Stomach smooth muscle (tissue), 2 donors: Measurements from ENCODE around the gene LRRC1.
"Not testable (repeated sequence)": the region's sequence is repeated elsewhere in the genome, so short reads cannot be mapped to it uniquely, and the experiment has no call there.

Experiments used
- H3K27ac ChIP-seq: one replicate; pipeline ENCODE4 v1.7.0; 2013; ENCODE audit warnings: mild to moderate bottlenecking, low read length, inconsistent platforms
- H3K27me3 ChIP-seq, 2 donors: one replicate each; pipeline ENCODE4 v1.7.0; 2013; ENCODE audit warnings: low read length in 2 of 2; ENCODE audit not compliant: insufficient read depth in 2 of 2, control insufficient read depth in 1 of 2
- H3K36me3 ChIP-seq, 2 donors: one replicate each; pipeline ENCODE4 v1.7.0; 2013; ENCODE audit warnings: low read length in 2 of 2; ENCODE audit not compliant: control insufficient read depth in 2 of 2, insufficient read depth in 2 of 2
- H3K4me1 ChIP-seq: one replicate; pipeline ENCODE4 v1.7.0; 2013; ENCODE audit warnings: low read length; ENCODE audit not compliant: control insufficient read depth, insufficient read depth
- H3K4me3 ChIP-seq, 2 donors: one replicate each; pipeline ENCODE4 v1.7.0; 2013; ENCODE audit warnings: low read length in 2 of 2
- H3K9ac ChIP-seq, 2 donors: one replicate each; pipeline ENCODE4 v1.7.0; 2013; ENCODE audit warnings: low read length in 2 of 2, mild to moderate bottlenecking in 1 of 2
- H3K9me3 ChIP-seq, 2 donors: one replicate each; pipeline ENCODE4 v1.7.0; 2013; ENCODE audit warnings: low read length in 2 of 2; ENCODE audit not compliant: control insufficient read depth in 2 of 2
- donor health status: healthy.
- donor health status: Pancreatic carcinoma.

The LRRC1 gene

GRCh38 chr6:53766930-53767329 lies 27.9 kb upstream of the LRRC1 start:
- Histone ChIP-seq H3K27ac (no peak overlapping the region), H3K4me3 (no peak overlapping the region), H3K4me1 (no peaks in the 10 kb centered on the region), H3K9ac (no peak overlapping the region), H3K27me3 (no peaks in the 10 kb centered on the region), H3K36me3 (no peaks in the 10 kb centered on the region), H3K9me3 (no peaks in the 10 kb centered on the region)

DNA sequence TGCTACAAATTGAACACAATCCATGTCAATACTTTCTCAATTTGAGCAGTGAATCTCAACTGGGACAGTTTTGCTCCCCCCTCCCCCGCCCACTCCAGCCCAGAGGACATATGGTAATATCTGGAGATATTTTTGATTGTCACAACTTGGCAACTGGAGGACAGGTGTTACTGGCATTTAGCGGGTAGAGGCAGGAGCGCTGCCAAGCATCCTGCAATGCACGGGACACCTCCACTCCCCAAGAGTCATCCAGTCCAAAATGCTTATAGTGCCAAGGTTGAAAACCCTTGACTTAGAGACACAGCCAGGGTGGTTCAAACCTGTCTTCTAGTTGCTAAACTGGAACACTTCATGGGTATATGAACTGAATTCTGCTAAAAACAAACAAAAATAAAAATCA lies 26.9 kb upstream of the LRRC1 start:
- Histone ChIP-seq H3K36me3 (no peaks in the 10 kb centered on the region), H3K9me3 (no peaks in the 10 kb centered on the region), H3K4me3 (no peak overlapping the region), H3K27me3 (no peaks in the 10 kb centered on the region), H3K4me1 (no peaks in the 10 kb centered on the region), H3K9ac (no peak overlapping the region), H3K27ac (no peak overlapping the region)

GRCh38 chr6:53768636-53769035 lies 26.2 kb upstream of the LRRC1 start:
- H3K4me3 ChIP-seq: no peak overlapping the region
- H3K4me1 ChIP-seq: no peaks in the 10 kb centered on the region
- no peaks in the 10 kb centered on the region for H3K27me3 ChIP-seq
- no peak overlapping the region for H3K27ac ChIP-seq
- H3K9ac ChIP-seq: no peak overlapping the region
- H3K36me3 ChIP-seq: no peaks in the 10 kb centered on the region
- H3K9me3 ChIP-seq: no peaks in the 10 kb centered on the region

DNA sequence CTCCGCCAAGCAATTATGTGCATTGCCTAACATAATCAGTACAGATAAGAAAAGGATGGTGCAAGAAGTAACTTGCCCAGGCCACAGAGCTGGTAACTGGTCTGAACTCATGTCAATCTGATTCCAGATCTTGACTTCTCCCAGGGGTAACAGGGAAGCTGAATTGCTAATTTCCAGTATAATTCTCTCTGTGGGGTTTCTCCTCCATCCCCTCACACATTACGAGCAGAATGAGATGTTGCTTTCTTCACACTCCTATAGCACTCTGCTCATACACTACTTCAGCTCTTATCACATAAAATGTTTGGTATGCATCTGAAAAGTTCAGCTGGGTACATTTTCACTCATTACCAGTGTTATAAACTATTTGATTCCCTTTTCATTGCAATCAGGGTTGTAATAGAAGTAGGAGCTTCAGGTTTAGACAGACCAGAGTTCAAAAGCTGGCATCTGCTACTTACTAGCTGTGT lies 24.0 kb upstream of the LRRC1 start:
- Histone ChIP-seq H3K9me3 (peaks cover 0 to 3% of the 10 kb centered on the region in 2 donors), H3K4me3 (no peak overlapping the region), H3K27ac (no peak overlapping the region), H3K9ac (no peak overlapping the region), H3K27me3 (no peaks in the 10 kb centered on the region), H3K36me3 (no peaks in the 10 kb centered on the region), H3K4me1 (no peaks in the 10 kb centered on the region)

DNA sequence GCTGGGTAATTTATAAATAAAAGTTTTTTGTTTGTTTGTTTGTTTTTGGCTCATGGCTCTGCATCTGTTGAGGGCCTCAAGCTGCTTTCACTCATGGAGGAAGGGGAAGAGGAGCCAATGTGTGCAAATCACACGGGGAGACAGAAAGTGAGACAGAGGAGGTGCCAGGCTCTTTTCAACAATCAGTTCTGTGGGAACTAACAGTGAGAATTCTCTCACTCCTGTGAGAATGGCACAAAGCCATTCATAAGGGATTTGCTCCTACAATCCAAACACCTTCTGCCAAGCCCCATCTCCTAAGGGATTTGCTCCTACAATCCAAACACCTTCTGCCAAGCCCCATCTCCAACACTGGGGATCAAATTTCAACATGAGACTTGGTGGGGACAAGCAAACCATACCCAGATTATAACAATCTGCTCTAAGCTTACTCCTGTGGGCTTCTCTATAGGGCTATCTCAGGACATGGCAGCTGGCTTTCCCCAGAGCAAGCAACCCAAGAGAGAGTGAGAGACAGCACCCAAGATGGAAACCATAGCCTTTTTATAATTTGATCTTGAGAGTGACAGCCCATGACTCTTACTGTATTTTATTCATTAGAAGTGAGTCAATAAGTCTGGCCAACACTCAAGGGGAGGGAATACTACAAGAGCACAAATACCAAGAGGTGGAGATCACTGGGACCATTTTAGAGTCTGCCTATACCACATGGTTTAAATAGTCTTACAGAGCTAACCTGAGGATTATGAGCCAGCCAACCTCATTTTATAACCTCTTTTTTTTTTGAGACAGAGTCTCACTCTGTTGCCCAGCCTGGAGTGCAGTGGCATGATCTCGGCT lies 22.8 kb upstream of the LRRC1 start:
- H3K9ac ChIP-seq: no peak overlapping the region
- peaks cover 0 to 3% of the 10 kb centered on the region in 2 donors for H3K9me3 ChIP-seq
- no peaks in the 10 kb centered on the region for H3K36me3 ChIP-seq
- no peaks in the 10 kb centered on the region for H3K27me3 ChIP-seq
- H3K27ac ChIP-seq: no peak overlapping the region
- H3K4me1 ChIP-seq: no peaks in the 10 kb centered on the region
- no peak overlapping the region for H3K4me3 ChIP-seq

- Histone ChIP-seq H3K27ac (no peak overlapping the region), H3K4me1 (no peaks in the 10 kb centered on the region), H3K4me3 (no peak overlapping the region), H3K9ac (no peak overlapping the region), H3K9me3 (peaks cover 0 to 3% of the 10 kb centered on the region in 2 donors), H3K27me3 (no peaks in the 10 kb centered on the region), H3K36me3 (no peaks in the 10 kb centered on the region)
Observed at GRCh38 chr6:53773044-53773696, 21.6 kb upstream of the LRRC1 start.

GRCh38 chr6:53776152-53776551 lies 18.7 kb upstream of the LRRC1 start:
- H3K27me3 ChIP-seq, H3K4me1 ChIP-seq, H3K9ac ChIP-seq, H3K36me3 ChIP-seq, H3K27ac ChIP-seq, H3K4me3 ChIP-seq, H3K9me3 ChIP-seq: not testable (repeated sequence)

GRCh38 chr6:53784991-53785390 lies 9.8 kb upstream of the LRRC1 start:
- H3K9ac ChIP-seq, H3K36me3 ChIP-seq, H3K27ac ChIP-seq, H3K9me3 ChIP-seq, H3K4me3 ChIP-seq, H3K27me3 ChIP-seq, H3K4me1 ChIP-seq: not testable (repeated sequence)

DNA sequence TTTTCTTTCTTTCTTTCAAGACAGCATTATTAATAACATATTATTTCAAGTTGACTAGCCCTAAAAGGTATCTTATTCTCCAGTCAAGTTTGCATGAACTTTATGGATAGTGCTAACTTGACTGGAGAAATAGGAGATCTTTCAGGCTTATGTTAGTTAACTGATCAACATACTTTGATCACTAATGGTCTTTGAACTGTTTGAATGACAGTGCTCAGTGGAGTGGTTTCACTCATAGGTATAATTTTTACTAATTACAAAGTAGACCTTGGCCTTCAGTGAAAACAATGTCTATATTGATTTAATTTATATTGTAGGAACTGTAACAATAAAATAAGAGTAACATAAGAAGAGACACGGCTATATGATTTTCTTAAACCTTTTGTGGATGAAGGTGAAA lies 8.0 kb upstream of the LRRC1 start:
- Histone ChIP-seq H3K27ac (no peak overlapping the region), H3K9me3 (no peaks in the 10 kb centered on the region), H3K9ac (no peak overlapping the region), H3K36me3 (no peaks in the 10 kb centered on the region), H3K4me3 (no peak overlapping the region), H3K27me3 (no peaks in the 10 kb centered on the region), H3K4me1 (no peaks in the 10 kb centered on the region)

- H3K4me1 ChIP-seq: peaks cover 12% of the 10 kb centered on the region
- H3K9ac ChIP-seq: no peak overlapping the region
- H3K4me3 ChIP-seq: no peak overlapping the region
- H3K27me3 ChIP-seq: no peaks in the 10 kb centered on the region
- H3K36me3 ChIP-seq: no peaks in the 10 kb centered on the region
- H3K27ac ChIP-seq: no peak overlapping the region
- no peaks in the 10 kb centered on the region for H3K9me3 ChIP-seq
Observed at GRCh38 chr6:53790886-53791285, 3.9 kb upstream of the LRRC1 start.

DNA sequence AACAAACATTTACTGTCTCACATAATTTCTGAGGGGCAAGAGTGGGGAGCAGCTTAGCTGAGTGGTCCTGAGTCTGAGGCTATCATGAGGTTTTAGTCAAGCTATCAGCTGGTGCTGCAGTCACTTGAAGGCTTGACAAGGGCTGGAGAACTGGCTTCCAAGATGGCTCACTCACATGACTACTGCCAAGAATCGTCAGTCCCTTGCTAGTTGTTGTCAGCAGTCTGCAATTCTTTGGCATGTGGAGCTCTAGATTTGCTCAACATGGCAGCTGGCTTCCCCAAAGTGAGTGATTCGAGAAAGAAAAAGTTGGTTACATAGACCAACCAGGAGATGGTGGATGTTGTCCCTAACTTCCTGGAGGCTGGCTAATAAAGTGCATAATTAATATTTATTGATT lies 2.8 kb upstream of the LRRC1 start:
- peaks cover 23% of the 10 kb centered on the region for H3K4me1 ChIP-seq
- H3K9me3 ChIP-seq: no peaks in the 10 kb centered on the region
- H3K36me3 ChIP-seq: no peaks in the 10 kb centered on the region
- H3K27me3 ChIP-seq: no peaks in the 10 kb centered on the region
- no peak overlapping the region for H3K9ac ChIP-seq
- H3K4me3 ChIP-seq: no peak overlapping the region
- H3K27ac ChIP-seq: no peak overlapping the region
